Caki2 (cell line): ENCODE measurements around the gene EIF4G1. TPM values are rescaled to one million over a fixed set of nuclear protein-coding genes. Genes with fewer than 3 reads are reported as not detected.

Source experiments
- DNase-seq: peaks from one replicate; pipeline ENCODE4 v3.0.0-alpha.2; 2015; ENCODE audit warnings: low read depth
- in situ Hi-C: cut with HindIII; loops from 2 replicates; pipeline ENCODE4 v1.10.0; 2016; ENCODE audit warnings: low sequenced_read_pairs, low pct_unique_long_range_greater_than_20kb, mixed read lengths
- total RNA-seq: library from RNA; depleted of rRNA; stranded (reverse); fragments of >200 nt; shearing (Covaris generic); gene quantifications from 2 replicates; pipeline ENCODE4 v1.2.3, GENCODE V29; 2014; ENCODE audit warnings: low replicate concordance

EIF4G1 gene
- total RNA-seq, 1 experiment from 2014 or later: 250 TPM

DNA sequence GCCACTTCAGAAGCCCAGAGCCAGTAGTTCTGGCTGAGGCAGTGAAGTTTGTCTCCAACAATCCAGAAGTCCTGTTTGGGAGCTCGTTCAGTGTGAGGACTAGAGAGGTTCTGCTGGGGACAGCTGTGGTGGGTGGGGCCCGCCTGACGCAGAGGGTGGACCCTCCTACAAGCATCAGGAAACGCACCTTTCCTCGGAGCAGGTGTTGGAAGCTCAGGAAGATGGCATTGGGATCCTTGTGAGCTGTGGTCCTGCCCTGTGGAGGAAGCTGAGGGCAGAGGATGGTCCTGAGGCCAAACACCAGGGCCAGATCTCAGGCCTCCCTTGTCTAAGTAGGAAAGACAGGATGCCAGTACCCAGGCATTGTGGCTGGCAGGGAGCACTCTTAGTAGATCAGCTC, 58.5 kb downstream of the EIF4G1 start:
- in situ Hi-C loops: loop anchor here (25.0 kb wide), 1 partner anchor 164 kb away; no protein-coding TSS in a partner anchor
- DNase-seq: no peak

GRCh38 chr3:184373422-184373821, 59.0 kb downstream of the EIF4G1 start:
- DNase-seq: no peak
- in situ Hi-C loops: loop anchor here (25.0 kb wide), 1 partner anchor 164 kb away; no protein-coding TSS in a partner anchor

- in situ Hi-C loops: no loop called here
- no peak for DNase-seq
Measured at GRCh38 chr3:184375747-184376461, 61.5 kb downstream of the EIF4G1 start.

GRCh38 chr3:184377374-184377773, 63.0 kb downstream of the EIF4G1 start:
- DNase-seq: no peak
- in situ Hi-C loops: no loop called here

DNA sequence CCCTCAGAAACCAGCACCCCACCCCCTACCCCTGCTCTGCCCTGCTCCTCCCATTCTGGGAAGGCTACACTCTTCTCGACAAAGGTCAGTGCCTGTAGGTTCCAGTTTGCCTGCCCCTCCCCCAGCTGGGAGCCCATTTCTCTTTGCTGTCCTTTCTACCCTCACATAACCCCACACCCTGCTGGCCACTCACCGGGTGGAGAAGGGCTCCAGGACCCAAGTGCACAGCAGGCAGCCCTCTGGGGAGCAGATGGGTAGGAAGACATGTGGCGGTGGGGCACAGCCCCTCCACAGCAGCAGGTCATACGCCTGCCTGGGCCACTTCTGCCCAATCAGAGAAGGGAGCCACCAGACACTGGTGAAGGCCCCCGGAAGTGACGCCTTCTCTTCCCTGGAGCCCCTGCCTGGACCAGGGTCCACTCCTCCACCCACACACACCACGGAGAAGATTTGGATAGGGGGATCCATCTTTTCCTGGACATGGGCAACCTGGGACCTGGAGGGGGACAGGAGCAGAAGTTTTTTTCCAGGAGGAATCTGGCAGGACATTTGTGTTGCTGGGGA, 63.6 kb downstream of the EIF4G1 start, which contains the start of gene THPO:
Gene THPO (minus strand): TSS at position 326 of the 564 bp plus-strand sequence. CDS start 1,948 bp downstream, outside the sequence.
- no peak for DNase-seq
- in situ Hi-C loops: no loop called here

- DNase-seq: no peak
- in situ Hi-C loops: no loop called here
Measured at GRCh38 chr3:184378651-184379357, 64.4 kb downstream of the EIF4G1 start.

- no peak for DNase-seq
- in situ Hi-C loops: no loop called here
Measured at GRCh38 chr3:184379358-184380184, 65.2 kb downstream of the EIF4G1 start, which contains the start of gene CHRD. CHRD (plus strand) TSS chr3:184380054; CDS start chr3:184380319, 265 bp downstream.

- no peak for DNase-seq
Measured at GRCh38 chr3:184380185-184380626, 65.8 kb downstream of the EIF4G1 start.

DNA sequence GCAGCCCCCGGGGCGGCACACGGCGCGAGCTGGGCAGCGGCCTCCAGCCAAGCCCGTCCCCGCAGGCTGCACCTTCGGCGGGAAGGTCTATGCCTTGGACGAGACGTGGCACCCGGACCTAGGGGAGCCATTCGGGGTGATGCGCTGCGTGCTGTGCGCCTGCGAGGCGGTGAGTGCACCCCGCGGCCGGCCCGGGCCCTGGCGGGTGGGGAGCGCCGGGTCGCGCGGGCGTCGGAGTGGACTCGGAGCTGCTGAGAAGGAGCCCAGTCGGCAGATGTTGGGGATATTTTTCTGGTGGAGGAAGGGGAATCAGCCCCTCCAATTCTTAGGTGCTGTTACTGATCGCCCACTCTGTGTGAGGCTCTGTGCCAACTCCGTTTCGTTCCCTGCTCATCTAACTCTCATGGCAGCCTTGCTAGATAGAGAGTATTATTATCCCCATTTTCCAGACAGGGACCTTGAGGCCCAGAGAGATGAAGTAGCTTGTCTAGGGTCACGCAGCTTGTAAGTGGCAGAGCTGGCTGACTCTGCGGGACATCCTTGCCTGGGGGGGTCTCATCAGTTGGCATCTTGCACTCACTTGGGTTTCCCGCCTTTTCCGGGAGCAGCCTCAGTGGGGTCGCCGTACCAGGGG, 66.3 kb downstream of the EIF4G1 start:
- DNase-seq: no peak
- in situ Hi-C loops: no loop called here

More at GRCh38 chr3:184380185-184380626, 65.8 kb downstream of the EIF4G1 start:
- in situ Hi-C loops: no loop called here

- in situ Hi-C loops: no loop called here
- DNase-seq: no peak
Measured at GRCh38 chr3:184381261-184382224, 67.1 kb downstream of the EIF4G1 start.

- DNase-seq: no peak
- in situ Hi-C loops: no loop called here
Measured at GRCh38 chr3:184382326-184383032, 68.1 kb downstream of the EIF4G1 start.

GRCh38 chr3:184383033-184383740, 68.8 kb downstream of the EIF4G1 start:
- no peak for DNase-seq
- in situ Hi-C loops: no loop called here

- in situ Hi-C loops: no loop called here
- DNase-seq: no peak
Measured at GRCh38 chr3:184384342-184384741, 69.9 kb downstream of the EIF4G1 start.
